OCI-LY3 (cell line): ENCODE results near the gene COL5A3.

Experiments
- H2AFZ ChIP-seq: fragments of 200-600, 300-600 bp; shearing (Covaris generic); 2 replicates; pipeline ENCODE4 v1.6.0; 2014; ENCODE audit warnings: antibody characterized with exemption, low read depth, low read length
- H3K27ac ChIP-seq: fragments of 200-600, 300-600 bp; sonication (generic); 2 replicates; pipeline ENCODE4 v1.5.1; 2014; ENCODE audit warnings: mild to moderate bottlenecking, low read length, moderate library complexity, mixed read lengths
- H3K27me3 ChIP-seq: fragments of 200-600, 300-600 bp; sonication (generic); 2 replicates; pipeline ENCODE4 v1.6.1; 2014; ENCODE audit warnings: low read depth, low read length, mixed read lengths
- H3K36me3 ChIP-seq: fragments of 200-600, 300-600 bp; sonication (generic); replicated peaks from 2 replicates; pipeline ENCODE3; 2014; ENCODE audit warnings: low read depth, low read length, mixed read lengths
- H3K4me1 ChIP-seq: fragments of 300-600, 200-600 bp; sonication (generic); 2 replicates; pipeline ENCODE4 v1.6.1; 2014; ENCODE audit warnings: low read length, mixed read lengths
- H3K4me2 ChIP-seq: fragments of 200-600, 300-600 bp; sonication (generic); 2 replicates; pipeline ENCODE4 v1.6.1; 2014; ENCODE audit warnings: low read length, mixed read lengths
- H3K4me3 ChIP-seq: fragments of 300-600, 200-600 bp; sonication (generic); 2 replicates; pipeline ENCODE4 v1.5.1; 2014; ENCODE audit warnings: antibody characterized with exemption, mild to moderate bottlenecking, low read length, moderate library complexity
- H3K79me2 ChIP-seq: fragments of 300-600, 200-600 bp; shearing (Covaris generic); 2 replicates; pipeline ENCODE4 v1.6.1; 2014; ENCODE audit warnings: mild to moderate bottlenecking, low read length, mixed read lengths
- H3K9ac ChIP-seq: fragments of 300-600, 200-600 bp; shearing (Covaris generic); 2 replicates; pipeline ENCODE4 v1.6.0; 2014; ENCODE audit warnings: mild to moderate bottlenecking, low read length, moderate library complexity
- H3K9me3 ChIP-seq: fragments of 200-600, 300-600 bp; shearing (Covaris generic); 2 replicates; pipeline ENCODE4 v1.6.1; 2014; ENCODE audit warnings: low read length, mixed read lengths; ENCODE audit not compliant: insufficient read depth
- H4K20me1 ChIP-seq: fragments of 200-600, 300-600 bp; sonication (generic); 2 replicates; pipeline ENCODE4 v1.6.1; 2016; ENCODE audit warnings: low read length, mixed read lengths; ENCODE audit not compliant: insufficient read depth
- CTCF ChIP-seq: fragments of 200-600, 300-600 bp; sonication (generic); IDR thresholded peaks from 2 replicates; pipeline ENCODE4 v1.5.1; 2014; ENCODE audit warnings: antibody characterized with exemption, low read length, low read depth
- EZH2phosphoT487 ChIP-seq: fragments of 200-600 bp; shearing (Covaris generic); IDR thresholded peaks from 2 replicates; pipeline ENCODE4 v1.6.1; 2018; ENCODE audit warnings: antibody characterized with exemption, mixed run types, low read depth

COL5A3 gene

GRCh38 chr19:10044390-10044789, 34.1 kb upstream of the COL5A3 start:
- TF ChIP-seq CTCF, result no peak
- Histone ChIP-seq H3K4me1 (no peaks in the 10 kb centered on the region), H3K4me3 (no peak overlapping the region), H3K27ac (no peak overlapping the region), H4K20me1 (no peaks in the 10 kb centered on the region), H3K4me2 (no peak overlapping the region), H3K9me3 (no peaks in the 10 kb centered on the region), H3K27me3 (peaks cover 41% of the 10 kb centered on the region), H3K9ac (no peak overlapping the region), H3K36me3 (no peaks in the 10 kb centered on the region), H3K79me2 (no peaks in the 10 kb centered on the region), H2AFZ (no peak overlapping the region; the same call in 1 of the 2 replicates)

GRCh38 chr19:10043286-10043927, 33.1 kb upstream of the COL5A3 start:
- Histone ChIP-seq H2AFZ (no peak overlapping the region), H3K36me3 (no peaks in the 10 kb centered on the region), H3K4me2 (no peak overlapping the region), H3K27ac (no peak overlapping the region), H4K20me1 (no peaks in the 10 kb centered on the region), H3K9me3 (no peaks in the 10 kb centered on the region), H3K4me1 (no peaks in the 10 kb centered on the region), H3K9ac (no peak overlapping the region), H3K27me3 (peaks cover 45% of the 10 kb centered on the region), H3K4me3 (no peak overlapping the region), H3K79me2 (no peaks in the 10 kb centered on the region)
- TF ChIP-seq CTCF (no peak), EZH2phosphoT487 (no peak)

- TF ChIP-seq CTCF (no peak), EZH2phosphoT487 (no peak)
- Histone ChIP-seq H3K9ac (no peak overlapping the region), H3K4me2 (no peak overlapping the region), H3K9me3 (no peaks in the 10 kb centered on the region), H3K79me2 (no peaks in the 10 kb centered on the region), H3K4me1 (no peaks in the 10 kb centered on the region), H3K4me3 (no peak overlapping the region), H3K27me3 (peaks cover 64% of the 10 kb centered on the region), H3K36me3 (no peaks in the 10 kb centered on the region), H3K27ac (no peak overlapping the region), H2AFZ (no peak overlapping the region), H4K20me1 (no peaks in the 10 kb centered on the region)
Measured at GRCh38 chr19:10037809-10038208, 27.5 kb upstream of the COL5A3 start.

GRCh38 chr19:10037367-10037766, 27.1 kb upstream of the COL5A3 start:
- no peaks in the 10 kb centered on the region for H4K20me1 ChIP-seq

More at GRCh38 chr19:10037367-10037766, 27.1 kb upstream of the COL5A3 start:
- H2AFZ ChIP-seq, result no peak overlapping the region
- H3K4me3 ChIP-seq, result no peak overlapping the region
- peaks cover 63% of the 10 kb centered on the region for H3K27me3 ChIP-seq
- no peak overlapping the region for H3K27ac ChIP-seq
- H3K4me1 ChIP-seq, result no peaks in the 10 kb centered on the region
- TF ChIP-seq EZH2phosphoT487 (no peak), CTCF (no peak)
- no peaks in the 10 kb centered on the region for H3K9me3 ChIP-seq
- no peaks in the 10 kb centered on the region for H3K36me3 ChIP-seq
- H3K4me2 ChIP-seq, result no peak overlapping the region
- no peaks in the 10 kb centered on the region for H3K79me2 ChIP-seq
- H3K9ac ChIP-seq, result no peak overlapping the region
